ENCODE results near the gene CFAP210. TPM values are rescaled to one million over a fixed set of nuclear protein-coding genes. Genes with fewer than 3 reads are reported as not detected.

The CFAP210 gene
- total and polyA plus RNA-seq, 10 of the 15 experiments (the other 5 are each of a cell fraction or from before 2014, with no cell fraction given) = not detected

- Histone ChIP-seq H3K4me3 (no peak overlapping the region), H4K20me1 (ENCODE audit: control insufficient read depth, insufficient read depth) (no peaks in the 10 kb centered on the region), H3K27ac (ENCODE audit: control insufficient read depth, insufficient read depth) (no peak overlapping the region), H3K9me3 (replicated peaks; ENCODE audit: control insufficient read depth, insufficient read depth, low read length) (no peaks in the 10 kb centered on the region), H3K9ac (ENCODE audit: control insufficient read depth, insufficient read depth, low read length) (no peak overlapping the region), H3K4me1 (ENCODE audit: control insufficient read depth, insufficient read depth, low read length) (no peaks in the 10 kb centered on the region), H3K27me3 (replicated peaks in 1 of 2; ENCODE audit: control insufficient read depth in 2 of 2, insufficient read depth in 2 of 2, low read length in 1 of 2) (no peaks in the 10 kb centered on the region), H3K4me2 (ENCODE audit: control insufficient read depth, insufficient read depth) (no peak overlapping the region), H3K79me2 (ENCODE audit: control insufficient read depth, insufficient read depth, low read length) (no peaks in the 10 kb centered on the region), H3K36me3 (ENCODE audit: control insufficient read depth in 2 of 2, insufficient read depth in 2 of 2, low read length in 1 of 2) (peaks cover 2 to 19% of the 10 kb centered on the region in 2 experiments), H2AFZ (ENCODE audit: control insufficient read depth, low read depth, low read length) (no peak overlapping the region)
- CTCF ChIA-PET = no interaction called here
- FAIRE-seq = no peak
- no peak; the same call in 2 of the 3 replicates for ATAC-seq
- intact Hi-C loops (cut with micrococcal nuclease; ENCODE audit: unreplicated experiment) (no loop called here), in situ Hi-C loops (cut with MboI) (no loop called here)
- RAD21 ChIA-PET (ENCODE audit: unreplicated experiment) = no interaction called here
- POLR2A ChIA-PET = no interaction called here
- 97% methylated on average over 4 of the region's 4 CpGs for WGBS (ENCODE audit: insufficient coverage, insufficient replicate concordance, low lambda C conversion rate, missing lambda C conversion rate)
- DNase-seq (ENCODE audit: low read depth, low spot score) = no peak
- BruUV-seq (replicated peaks) = no TSS peak
- SMC1A ChIA-PET (ENCODE audit: uncharacterized antibody, unreplicated experiment) = interaction anchor here (1.4 kb wide), 1 partner anchor 11 kb away, joined by 3 read pairs; no protein-coding TSS in a partner anchor
- no peak for TF ChIP-seq GABPA (IDR thresholded peaks at IDR 0.05; ENCODE audit: low read depth)
- no peak for TF ChIP-seq POLR2A (IDR thresholded peaks at IDR 0.05; ENCODE audit: low read depth, low read length)
- no peak for TF ChIP-seq FOS (IDR thresholded peaks at IDR 0.05; ENCODE audit: borderline replicate concordance, extremely low read depth, insufficient read length)
- TF ChIP-seq SMC3 (IDR thresholded peaks at IDR 0.05; ENCODE audit: borderline replicate concordance, low read length) = no peak
- TF ChIP-seq NFYA (IDR thresholded peaks at IDR 0.05; ENCODE audit: borderline replicate concordance, low read depth, low read length) = no peak
- no peak for TF ChIP-seq NFIC (IDR thresholded peaks at IDR 0.05; ENCODE audit: low read depth, low read length)
- no peak for TF ChIP-seq BCLAF1 (IDR thresholded peaks at IDR 0.05)
- TF ChIP-seq YY1 (IDR thresholded peaks at IDR 0.05; ENCODE audit: low read depth, low read length) = no peak
- TF ChIP-seq RBBP5 (conservative IDR thresholded peaks at IDR 0.05) = no peak
- TF ChIP-seq NBN (IDR thresholded peaks at IDR 0.05) = no peak
- no peak for TF ChIP-seq MAX (IDR thresholded peaks at IDR 0.05; ENCODE audit: low read depth, low read length)
- TF ChIP-seq MLLT1 (IDR thresholded peaks at IDR 0.05) = no peak
- TF ChIP-seq IRF3 (IDR thresholded peaks at IDR 0.05) = no peak
- TF ChIP-seq ZNF384 (IDR thresholded peaks at IDR 0.05; ENCODE audit: borderline replicate concordance, low read depth, low read length) = no peak
- TF ChIP-seq CTCF (IDR thresholded peaks at IDR 0.05 in 2 of 3, conservative IDR thresholded peaks at IDR 0.05 in 1 of 3; ENCODE audit: control insufficient read depth in 2 of 3, extremely low read depth in 1 of 3, insufficient read depth in 1 of 3, low read depth in 3 of 3, low read length in 3 of 3) = no peak
- TF ChIP-seq DPF2 (IDR thresholded peaks at IDR 0.05) = no peak
- no peak for TF ChIP-seq BCL11A (IDR thresholded peaks at IDR 0.05; ENCODE audit: low read depth, low read length)
- no peak for TF ChIP-seq POLR2AphosphoS2 (IDR thresholded peaks at IDR 0.05; ENCODE audit: low read depth, low read length)
These were observed 71.0 kb downstream of the CFAP210 start for GRCh38 chr2:169623235-169623634.

Data from GM12878 (cell line).